Measurements from ENCODE around the gene GALNTL6.

The GALNTL6 gene

GRCh38 chr4:172124656-172125308, 311.6 kb downstream of the GALNTL6 start:
- no peak for DNase-seq (ENCODE audit: low read depth in 2 of 2)

GRCh38 chr4:172125443-172125842, 312.2 kb downstream of the GALNTL6 start:
- no peak for DNase-seq (ENCODE audit: low read depth in 2 of 2)

- DNase-seq (ENCODE audit: low read depth in 2 of 2): no peak
Measured at GRCh38 chr4:172127168-172127567, 314.0 kb downstream of the GALNTL6 start.

GRCh38 chr4:172129593-172129992, 316.4 kb downstream of the GALNTL6 start:
- DNase-seq (ENCODE audit: low read depth in 2 of 2): no peak

GRCh38 chr4:172134521-172134920, 321.3 kb downstream of the GALNTL6 start:
- DNase-seq (ENCODE audit: low read depth in 2 of 2): no peak

GRCh38 chr4:172141025-172141424, 327.8 kb downstream of the GALNTL6 start:
- no peak for DNase-seq (ENCODE audit: low read depth in 2 of 2)

- DNase-seq (ENCODE audit: low read depth in 2 of 2): no peak
Measured at GRCh38 chr4:172142281-172142741, 329.1 kb downstream of the GALNTL6 start.

- DNase-seq (ENCODE audit: low read depth in 2 of 2): no peak
Measured at GRCh38 chr4:172143605-172144314, 330.6 kb downstream of the GALNTL6 start.

- no peak for DNase-seq (ENCODE audit: low read depth in 2 of 2)
Measured at GRCh38 chr4:172147687-172148086, 334.5 kb downstream of the GALNTL6 start.

- no peak for DNase-seq (ENCODE audit: low read depth in 2 of 2)
Measured at GRCh38 chr4:172149329-172149728, 336.1 kb downstream of the GALNTL6 start.

GRCh38 chr4:172152284-172152683, 339.1 kb downstream of the GALNTL6 start:
- DNase-seq (ENCODE audit: low read depth in 2 of 2): no peak

GRCh38 chr4:172153719-172154118, 340.5 kb downstream of the GALNTL6 start:
- DNase-seq (ENCODE audit: low read depth in 2 of 2): no peak

GRCh38 chr4:172155838-172156345, 342.7 kb downstream of the GALNTL6 start:
- DNase-seq (ENCODE audit: low read depth in 2 of 2): no peak

GRCh38 chr4:172157946-172158345, 344.7 kb downstream of the GALNTL6 start:
- DNase-seq (ENCODE audit: low read depth in 2 of 2): no peak

GRCh38 chr4:172163215-172163614, 350.0 kb downstream of the GALNTL6 start:
- DNase-seq (ENCODE audit: low read depth in 2 of 2): no peak

- DNase-seq (ENCODE audit: low read depth in 2 of 2): no peak
Measured at GRCh38 chr4:172168888-172169287, 355.7 kb downstream of the GALNTL6 start.

GRCh38 chr4:172169871-172170270, 356.7 kb downstream of the GALNTL6 start:
- DNase-seq (ENCODE audit: low read depth in 2 of 2): no peak

- no peak for DNase-seq (ENCODE audit: low read depth in 2 of 2)
Measured at GRCh38 chr4:172173206-172173605, 360.0 kb downstream of the GALNTL6 start.

GRCh38 chr4:172177382-172177781, 364.2 kb downstream of the GALNTL6 start:
- no peak for DNase-seq (ENCODE audit: low read depth in 2 of 2)

- no peak for DNase-seq (ENCODE audit: low read depth in 2 of 2)
Measured at GRCh38 chr4:172188248-172188988, 375.2 kb downstream of the GALNTL6 start.

- no peak for DNase-seq (ENCODE audit: low read depth in 2 of 2)
Measured at GRCh38 chr4:172202480-172203076, 389.4 kb downstream of the GALNTL6 start.

- no peak for DNase-seq (ENCODE audit: low read depth in 2 of 2)
Measured at GRCh38 chr4:172207258-172207657, 394.1 kb downstream of the GALNTL6 start.

Data from stimulated activated CD4-positive, alpha-beta T cell treated with anti-CD3 and anti-CD28 coated beads, Interleukin-15, amount 100 ng/mL, for 48 hours (primary cell).